HepG2 (cell line): ENCODE results near the gene ZNF620. TPM values are rescaled to one million over a fixed set of nuclear protein-coding genes. Genes with fewer than 3 reads are reported as not detected.
A peak's percentile ranks its signal among the peaks of the same experiment; 100 is the strongest.

ENCODE experiments used
- KDM6A ChIP-seq: IDR thresholded peaks from 2 replicates; pipeline ENCODE4 v1.6.1; 2016; ENCODE audit warnings: low read depth
- NFKB2 ChIP-seq: sonication (generic); formaldehyde crosslinking; IDR thresholded peaks from 2 replicates; pipeline ENCODE4 v1.4.0; 2020; ENCODE audit warnings: missing genetic modification reagents, borderline replicate concordance
- NFYC ChIP-seq: IDR thresholded peaks from 2 replicates; pipeline ENCODE4 v1.6.1; 2016; ENCODE audit warnings: missing genetic modification reagents, missing compliant biosample characterization
- RFXANK ChIP-seq: IDR thresholded peaks from 2 replicates; pipeline ENCODE4 v1.6.1; 2016
- ZFP36 ChIP-seq: fragments of 150-350 bp; IDR thresholded peaks from 2 replicates; pipeline ENCODE4 v1.6.1; 2018; ENCODE audit warnings: borderline replicate concordance, low read length, low read depth; ENCODE audit not compliant: partially characterized antibody
- ZFP36L2 ChIP-seq: sonication (generic); formaldehyde crosslinking; IDR thresholded peaks from 2 replicates; pipeline ENCODE4 v1.4.0; 2020; ENCODE audit warnings: missing genetic modification reagents
- ZFY ChIP-seq: sonication (generic); formaldehyde crosslinking; IDR thresholded peaks from 2 replicates; pipeline ENCODE4 v1.4.0; 2020; ENCODE audit warnings: missing genetic modification reagents
- ZMYM3 ChIP-seq: sonication (generic); formaldehyde crosslinking; IDR thresholded peaks from 2 replicates; pipeline ENCODE4 v1.5.1; 2020; ENCODE audit warnings: mild to moderate bottlenecking, missing genetic modification reagents
- ZNF20 ChIP-seq: sonication (generic); formaldehyde crosslinking; IDR thresholded peaks from 2 replicates; pipeline ENCODE4 v1.4.0; 2020; ENCODE audit warnings: mild to moderate bottlenecking, moderate library complexity, missing genetic modification reagents
- ZNF333 ChIP-seq: sonication (generic); formaldehyde crosslinking; IDR thresholded peaks from 2 replicates; pipeline ENCODE4 v1.4.0; 2020; ENCODE audit warnings: mild to moderate bottlenecking, missing genetic modification reagents, borderline replicate concordance
- ZNF337 ChIP-seq: sonication (generic); formaldehyde crosslinking; IDR thresholded peaks from 2 replicates; pipeline ENCODE4 v1.5.1; 2020; ENCODE audit warnings: missing genetic modification reagents, low read depth, mild to moderate bottlenecking, borderline replicate concordance
- ZNF432 ChIP-seq: sonication (generic); formaldehyde crosslinking; IDR thresholded peaks from 2 replicates; pipeline ENCODE4 v1.5.0; 2020; ENCODE audit warnings: missing genetic modification reagents, mild to moderate bottlenecking, borderline replicate concordance
- ZNF550 ChIP-seq: sonication (generic); formaldehyde crosslinking; IDR thresholded peaks from 2 replicates; pipeline ENCODE4 v1.4.0; 2020; ENCODE audit warnings: mild to moderate bottlenecking, missing genetic modification reagents, borderline replicate concordance
- polyA plus RNA-seq, 8 experiments: library from polyadenylated mRNA; depleted of rRNA in 3 of 8; stranded (reverse) in 7 of 8; unstranded in 1 of 8; fragments of >200 nt; fragmentation: Illumina TruSeq in 4 of 8; extraction: Trizol in 4 of 8; gene quantifications; 2 replicates each; pipeline versions ENCODE4 v1.2.1 to v1.2.3, GENCODE V29; 2011 to 2016; ENCODE audit warnings: low read depth in 4 of 8, missing spikeins in 1 of 8, mixed read lengths in 1 of 8; ENCODE audit not compliant: insufficient read depth in 1 of 8
- total RNA-seq, 5 experiments: library from RNA; depleted of rRNA; stranded (reverse); fragments of >200 nt; fragmentation: Illumina TruSeq; extraction: Trizol; gene quantifications; 2 replicates each; pipeline ENCODE4 v1.2.3, GENCODE V29; 2016; ENCODE audit warnings: low read depth in 1 of 5
- TF ChIP-seq, protein P1 (sequence below): sonication (generic); formaldehyde crosslinking; conservative IDR thresholded peaks from 2 replicates; pipeline ENCODE4 v1.4.0; 2020; ENCODE audit warnings: missing genetic modification reagents
- TF ChIP-seq, protein P2 (sequence below): sonication (generic); formaldehyde crosslinking; IDR thresholded peaks from 2 replicates; pipeline ENCODE4 v1.4.0; 2020; ENCODE audit warnings: mild to moderate bottlenecking, missing genetic modification reagents
- TF ChIP-seq, protein P3 (sequence below): IDR thresholded peaks from 2 replicates; pipeline ENCODE4 v1.6.1; 2016; ENCODE audit warnings: mild to moderate bottlenecking, missing biosample characterization, missing genetic modification reagents
- TF ChIP-seq, protein P4 (sequence below): sonication (generic); formaldehyde crosslinking; IDR thresholded peaks from 2 replicates; pipeline ENCODE4 v1.8.1; 2023; ENCODE audit warnings: mild to moderate bottlenecking, missing genetic modification reagents
- TF ChIP-seq, protein P5 (sequence below): sonication (generic); formaldehyde crosslinking; IDR thresholded peaks from 2 replicates; pipeline ENCODE4 v1.4.0; 2020; ENCODE audit warnings: mild to moderate bottlenecking, missing genetic modification reagents
- TF ChIP-seq, protein P6 (sequence below): sonication (generic); formaldehyde crosslinking; IDR thresholded peaks from 2 replicates; pipeline ENCODE4 v1.8.0; 2022; ENCODE audit warnings: missing genetic modification reagents, mild to moderate bottlenecking, moderate library complexity, borderline replicate concordance
- TF ChIP-seq, protein P7 (sequence below): fragments of 450-650 bp; IDR thresholded peaks from 2 replicates; pipeline ENCODE4 v1.6.1; 2016
- TF ChIP-seq, protein P8 (sequence below): sonication (generic); formaldehyde crosslinking; IDR thresholded peaks from 2 replicates; pipeline ENCODE4 v1.4.0; 2020; ENCODE audit warnings: mild to moderate bottlenecking, missing genetic modification reagents

Gene ZNF620
- total and polyA plus RNA-seq, 2 of the 13 experiments (the other 11 are each of a cell fraction or from before 2014, with no cell fraction given): 2.3 to 12.2 TPM

DNA sequence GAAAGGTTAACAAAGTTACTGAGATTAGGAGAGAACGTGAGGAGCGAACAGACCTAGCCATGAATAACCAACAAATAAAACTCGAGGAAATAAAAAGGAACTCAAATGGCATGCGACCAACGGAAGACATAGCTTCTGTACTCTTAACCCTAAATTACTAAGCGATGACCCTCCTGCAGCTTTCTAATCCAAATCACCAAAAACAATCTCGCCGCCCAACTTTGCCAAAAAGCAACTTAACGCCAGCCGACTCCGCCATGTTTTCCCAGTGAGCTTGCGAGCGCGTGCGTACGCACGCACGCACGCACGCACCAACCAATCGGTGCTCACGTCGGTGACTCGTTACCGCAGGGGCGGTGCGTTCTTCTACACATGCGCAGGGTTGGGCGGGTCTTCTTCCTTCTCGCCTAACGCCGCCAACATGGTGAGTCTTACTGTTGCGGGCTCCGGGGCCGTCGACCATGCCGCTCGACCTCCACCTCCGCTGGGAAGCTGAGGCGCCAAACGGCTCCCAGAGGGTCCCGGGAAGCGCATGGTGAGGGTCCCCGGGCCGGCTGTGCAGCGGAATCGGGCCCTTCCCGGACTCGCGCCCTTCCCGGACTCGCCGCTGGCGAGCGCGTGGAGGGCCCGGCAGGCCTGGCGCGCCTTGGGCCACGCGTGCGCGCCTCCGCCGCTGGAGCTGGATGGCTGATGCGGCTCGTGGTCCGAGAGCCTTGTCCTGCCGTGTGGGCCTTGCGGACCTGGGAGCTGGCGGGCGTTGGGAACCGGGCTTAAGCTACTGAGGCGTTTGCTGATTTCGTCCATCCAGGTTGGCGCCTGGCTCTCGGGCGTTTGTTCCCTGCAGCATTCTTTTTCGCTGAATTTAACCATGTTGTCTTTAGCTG is 48.7 kb upstream of the ZNF620 start, which contains the start of gene RPL14 (continued):
- TF ChIP-seq, protein P1, sequence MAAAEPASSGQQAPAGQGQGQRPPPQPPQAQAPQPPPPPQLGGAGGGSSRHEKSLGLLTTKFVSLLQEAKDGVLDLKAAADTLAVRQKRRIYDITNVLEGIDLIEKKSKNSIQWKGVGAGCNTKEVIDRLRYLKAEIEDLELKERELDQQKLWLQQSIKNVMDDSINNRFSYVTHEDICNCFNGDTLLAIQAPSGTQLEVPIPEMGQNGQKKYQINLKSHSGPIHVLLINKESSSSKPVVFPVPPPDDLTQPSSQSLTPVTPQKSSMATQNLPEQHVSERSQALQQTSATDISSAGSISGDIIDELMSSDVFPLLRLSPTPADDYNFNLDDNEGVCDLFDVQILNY (CRISPR knock-in tag): 0 out of 2 replicates have a peak, but pooled peaks have one; percentile 53
- TF ChIP-seq, protein P2, sequence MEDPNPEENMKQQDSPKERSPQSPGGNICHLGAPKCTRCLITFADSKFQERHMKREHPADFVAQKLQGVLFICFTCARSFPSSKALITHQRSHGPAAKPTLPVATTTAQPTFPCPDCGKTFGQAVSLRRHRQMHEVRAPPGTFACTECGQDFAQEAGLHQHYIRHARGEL (CRISPR knock-in tag): no peak
- TF ChIP-seq ZNF337 (CRISPR knock-in tag) (no peak), ZFP36 (no peak), ZFP36L2 (CRISPR knock-in tag) (no peak), ZFY (CRISPR knock-in tag) (peak; percentile 98), ZNF550 (no peak), NFYC (CRISPR knock-in tag) (peak; percentile 90), ZNF20 (CRISPR knock-in tag) (no peak), NFKB2 (CRISPR knock-in tag) (peak; percentile 80; the same call in 1 of the 2 replicates), ZNF432 (CRISPR knock-in tag) (no peak), ZMYM3 (CRISPR knock-in tag) (no peak), RFXANK (CRISPR knock-in tag) (no peak), ZNF333 (peak; percentile 92), KDM6A (CRISPR knock-in tag) (no peak)
- TF ChIP-seq, protein P3, sequence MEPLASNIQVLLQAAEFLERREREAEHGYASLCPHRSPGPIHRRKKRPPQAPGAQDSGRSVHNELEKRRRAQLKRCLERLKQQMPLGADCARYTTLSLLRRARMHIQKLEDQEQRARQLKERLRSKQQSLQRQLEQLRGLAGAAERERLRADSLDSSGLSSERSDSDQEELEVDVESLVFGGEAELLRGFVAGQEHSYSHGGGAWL (CRISPR knock-in tag): peak; percentile 86
- TF ChIP-seq, protein P4, sequence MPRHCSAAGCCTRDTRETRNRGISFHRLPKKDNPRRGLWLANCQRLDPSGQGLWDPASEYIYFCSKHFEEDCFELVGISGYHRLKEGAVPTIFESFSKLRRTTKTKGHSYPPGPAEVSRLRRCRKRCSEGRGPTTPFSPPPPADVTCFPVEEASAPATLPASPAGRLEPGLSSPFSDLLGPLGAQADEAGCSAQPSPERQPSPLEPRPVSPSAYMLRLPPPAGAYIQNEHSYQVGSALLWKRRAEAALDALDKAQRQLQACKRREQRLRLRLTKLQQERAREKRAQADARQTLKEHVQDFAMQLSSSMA (CRISPR knock-in tag): no peak
- TF ChIP-seq, protein P5, sequence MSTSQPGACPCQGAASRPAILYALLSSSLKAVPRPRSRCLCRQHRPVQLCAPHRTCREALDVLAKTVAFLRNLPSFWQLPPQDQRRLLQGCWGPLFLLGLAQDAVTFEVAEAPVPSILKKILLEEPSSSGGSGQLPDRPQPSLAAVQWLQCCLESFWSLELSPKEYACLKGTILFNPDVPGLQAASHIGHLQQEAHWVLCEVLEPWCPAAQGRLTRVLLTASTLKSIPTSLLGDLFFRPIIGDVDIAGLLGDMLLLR (CRISPR knock-in tag): peak; percentile 92
- TF ChIP-seq, protein P6, sequence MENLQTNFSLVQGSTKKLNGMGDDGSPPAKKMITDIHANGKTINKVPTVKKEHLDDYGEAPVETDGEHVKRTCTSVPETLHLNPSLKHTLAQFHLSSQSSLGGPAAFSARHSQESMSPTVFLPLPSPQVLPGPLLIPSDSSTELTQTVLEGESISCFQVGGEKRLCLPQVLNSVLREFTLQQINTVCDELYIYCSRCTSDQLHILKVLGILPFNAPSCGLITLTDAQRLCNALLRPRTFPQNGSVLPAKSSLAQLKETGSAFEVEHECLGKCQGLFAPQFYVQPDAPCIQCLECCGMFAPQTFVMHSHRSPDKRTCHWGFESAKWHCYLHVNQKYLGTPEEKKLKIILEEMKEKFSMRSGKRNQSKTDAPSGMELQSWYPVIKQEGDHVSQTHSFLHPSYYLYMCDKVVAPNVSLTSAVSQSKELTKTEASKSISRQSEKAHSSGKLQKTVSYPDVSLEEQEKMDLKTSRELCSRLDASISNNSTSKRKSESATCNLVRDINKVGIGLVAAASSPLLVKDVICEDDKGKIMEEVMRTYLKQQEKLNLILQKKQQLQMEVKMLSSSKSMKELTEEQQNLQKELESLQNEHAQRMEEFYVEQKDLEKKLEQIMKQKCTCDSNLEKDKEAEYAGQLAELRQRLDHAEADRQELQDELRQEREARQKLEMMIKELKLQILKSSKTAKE (CRISPR knock-in tag): 0 out of 2 replicates have a peak, but pooled peaks have one; percentile 50
- TF ChIP-seq, protein P7, sequence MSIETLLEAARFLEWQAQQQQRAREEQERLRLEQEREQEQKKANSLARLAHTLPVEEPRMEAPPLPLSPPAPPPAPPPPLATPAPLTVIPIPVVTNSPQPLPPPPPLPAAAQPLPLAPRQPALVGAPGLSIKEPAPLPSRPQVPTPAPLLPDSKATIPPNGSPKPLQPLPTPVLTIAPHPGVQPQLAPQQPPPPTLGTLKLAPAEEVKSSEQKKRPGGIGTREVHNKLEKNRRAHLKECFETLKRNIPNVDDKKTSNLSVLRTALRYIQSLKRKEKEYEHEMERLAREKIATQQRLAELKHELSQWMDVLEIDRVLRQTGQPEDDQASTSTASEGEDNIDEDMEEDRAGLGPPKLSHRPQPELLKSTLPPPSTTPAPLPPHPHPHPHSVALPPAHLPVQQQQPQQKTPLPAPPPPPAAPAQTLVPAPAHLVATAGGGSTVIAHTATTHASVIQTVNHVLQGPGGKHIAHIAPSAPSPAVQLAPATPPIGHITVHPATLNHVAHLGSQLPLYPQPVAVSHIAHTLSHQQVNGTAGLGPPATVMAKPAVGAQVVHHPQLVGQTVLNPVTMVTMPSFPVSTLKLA: peak; percentile 71
- TF ChIP-seq, protein P8, sequence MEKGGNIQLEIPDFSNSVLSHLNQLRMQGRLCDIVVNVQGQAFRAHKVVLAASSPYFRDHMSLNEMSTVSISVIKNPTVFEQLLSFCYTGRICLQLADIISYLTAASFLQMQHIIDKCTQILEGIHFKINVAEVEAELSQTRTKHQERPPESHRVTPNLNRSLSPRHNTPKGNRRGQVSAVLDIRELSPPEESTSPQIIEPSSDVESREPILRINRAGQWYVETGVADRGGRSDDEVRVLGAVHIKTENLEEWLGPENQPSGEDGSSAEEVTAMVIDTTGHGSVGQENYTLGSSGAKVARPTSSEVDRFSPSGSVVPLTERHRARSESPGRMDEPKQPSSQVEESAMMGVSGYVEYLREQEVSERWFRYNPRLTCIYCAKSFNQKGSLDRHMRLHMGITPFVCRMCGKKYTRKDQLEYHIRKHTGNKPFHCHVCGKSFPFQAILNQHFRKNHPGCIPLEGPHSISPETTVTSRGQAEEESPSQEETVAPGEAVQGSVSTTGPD: no peak
